GM06990 (cell line): ENCODE measurements around the gene RFX3.

Source experiments
- DNase-seq: peaks from one replicate; pipeline ENCODE4 v3.0.0-alpha.2; 2011; ENCODE audit not compliant: insufficient read length; ENCODE audit errors: extremely low read depth
- H3K27me3 ChIP-seq: replicated peaks from 2 replicates; pipeline ENCODE4 v1.6.0; 2011; ENCODE audit warnings: low read length; ENCODE audit not compliant: control insufficient read depth, insufficient read depth
- H3K36me3 ChIP-seq: 2 replicates; pipeline ENCODE4 v1.5.1; 2011; ENCODE audit warnings: low read length; ENCODE audit not compliant: control insufficient read depth, insufficient read depth
- H3K4me3 ChIP-seq: replicated peaks from 2 replicates; pipeline ENCODE4 v1.5.1; 2011; ENCODE audit warnings: low read depth, mild to moderate bottlenecking, control low read depth, low read length
- TF ChIP-seq, protein P1 (sequence below): IDR thresholded peaks from 2 replicates; pipeline ENCODE4 v1.5.1; 2011; ENCODE audit warnings: low read length, control low read depth, mild to moderate bottlenecking, inconsistent platforms; ENCODE audit not compliant: insufficient read depth, poor library complexity, severe bottlenecking

Gene RFX3

GRCh38 chr9:3497401-3497800 lies 28.4 kb downstream of the RFX3 start:
- H3K27me3 ChIP-seq = no peaks in the 10 kb centered on the region
- DNase-seq = no peak
- TF ChIP-seq, protein P1, sequence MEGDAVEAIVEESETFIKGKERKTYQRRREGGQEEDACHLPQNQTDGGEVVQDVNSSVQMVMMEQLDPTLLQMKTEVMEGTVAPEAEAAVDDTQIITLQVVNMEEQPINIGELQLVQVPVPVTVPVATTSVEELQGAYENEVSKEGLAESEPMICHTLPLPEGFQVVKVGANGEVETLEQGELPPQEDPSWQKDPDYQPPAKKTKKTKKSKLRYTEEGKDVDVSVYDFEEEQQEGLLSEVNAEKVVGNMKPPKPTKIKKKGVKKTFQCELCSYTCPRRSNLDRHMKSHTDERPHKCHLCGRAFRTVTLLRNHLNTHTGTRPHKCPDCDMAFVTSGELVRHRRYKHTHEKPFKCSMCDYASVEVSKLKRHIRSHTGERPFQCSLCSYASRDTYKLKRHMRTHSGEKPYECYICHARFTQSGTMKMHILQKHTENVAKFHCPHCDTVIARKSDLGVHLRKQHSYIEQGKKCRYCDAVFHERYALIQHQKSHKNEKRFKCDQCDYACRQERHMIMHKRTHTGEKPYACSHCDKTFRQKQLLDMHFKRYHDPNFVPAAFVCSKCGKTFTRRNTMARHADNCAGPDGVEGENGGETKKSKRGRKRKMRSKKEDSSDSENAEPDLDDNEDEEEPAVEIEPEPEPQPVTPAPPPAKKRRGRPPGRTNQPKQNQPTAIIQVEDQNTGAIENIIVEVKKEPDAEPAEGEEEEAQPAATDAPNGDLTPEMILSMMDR = no peak
- H3K36me3 ChIP-seq = no peaks in the 10 kb centered on the region; the same call in 1 of the 2 replicates
- H3K4me3 ChIP-seq = no peak overlapping the region

DNA sequence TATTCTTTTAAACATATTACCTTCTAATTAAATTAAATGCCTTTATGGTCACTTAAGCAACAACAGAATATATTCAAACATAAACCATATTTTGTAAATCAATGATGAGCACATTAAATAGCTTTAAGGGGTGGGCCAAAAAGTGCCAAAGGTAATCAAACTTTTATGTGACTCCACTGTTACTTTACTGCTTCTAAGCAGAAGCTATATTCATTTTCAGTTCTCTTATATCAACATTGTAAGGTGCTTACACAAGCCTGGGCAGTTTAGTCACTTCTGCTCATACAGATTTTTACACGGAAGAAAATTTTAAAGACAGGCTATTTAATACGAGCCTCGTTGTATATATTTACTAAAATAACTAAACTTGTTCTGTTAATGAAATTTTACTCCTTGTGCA lies 29.9 kb downstream of the RFX3 start:
- TF ChIP-seq, protein P1 = no peak

DNA sequence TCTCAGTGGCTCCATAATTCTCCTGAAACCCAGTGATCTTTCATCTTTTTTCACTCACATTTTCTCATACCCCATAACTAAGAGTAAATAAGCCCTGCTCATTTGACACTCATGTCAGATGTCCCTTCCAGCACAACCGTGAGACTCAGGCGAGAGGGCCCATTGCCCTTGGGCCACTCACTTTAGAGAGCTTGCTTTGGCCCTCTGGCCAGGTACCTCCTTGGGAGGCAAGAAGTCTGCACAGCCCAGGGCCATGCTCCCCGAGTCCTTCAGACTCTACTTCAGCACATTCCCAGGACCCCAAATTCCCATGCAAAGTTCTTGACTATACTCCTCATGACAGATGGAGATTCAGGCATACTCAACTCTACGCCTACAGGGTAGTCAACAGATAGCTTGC lies 33.6 kb downstream of the RFX3 start:
- TF ChIP-seq, protein P1 = no peak
- DNase-seq = no peak
- Histone ChIP-seq H3K36me3 (no peaks in the 10 kb centered on the region), H3K4me3 (no peak overlapping the region), H3K27me3 (no peaks in the 10 kb centered on the region)

More for the DNA sequence above, 29.9 kb downstream of the RFX3 start:
- DNase-seq = no peak
- Histone ChIP-seq H3K27me3 (no peaks in the 10 kb centered on the region), H3K4me3 (no peak overlapping the region), H3K36me3 (no peaks in the 10 kb centered on the region; the same call in 1 of the 2 replicates)

DNA sequence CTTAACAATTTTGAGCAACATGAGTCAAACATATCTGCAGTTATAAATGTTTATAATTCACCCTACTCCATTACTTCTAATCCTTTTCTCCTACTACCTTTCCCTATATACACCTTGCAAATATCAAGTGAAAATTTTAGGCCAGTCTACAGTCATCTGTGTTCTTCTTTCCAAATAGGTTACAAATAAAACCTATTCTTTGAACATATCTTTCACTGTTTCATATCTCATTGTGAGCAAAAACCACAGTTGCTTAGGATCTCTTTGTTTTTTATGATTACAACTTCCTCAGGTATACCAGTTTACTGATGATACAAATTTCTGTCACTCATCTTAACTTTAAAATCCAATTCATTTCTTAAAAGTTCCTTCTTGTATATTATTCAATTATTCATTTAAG lies 34.4 kb downstream of the RFX3 start:
- H3K36me3 ChIP-seq = no peaks in the 10 kb centered on the region
- H3K4me3 ChIP-seq = no peak overlapping the region
- no peaks in the 10 kb centered on the region for H3K27me3 ChIP-seq
- no peak for DNase-seq
- TF ChIP-seq, protein P1 = no peak

DNA sequence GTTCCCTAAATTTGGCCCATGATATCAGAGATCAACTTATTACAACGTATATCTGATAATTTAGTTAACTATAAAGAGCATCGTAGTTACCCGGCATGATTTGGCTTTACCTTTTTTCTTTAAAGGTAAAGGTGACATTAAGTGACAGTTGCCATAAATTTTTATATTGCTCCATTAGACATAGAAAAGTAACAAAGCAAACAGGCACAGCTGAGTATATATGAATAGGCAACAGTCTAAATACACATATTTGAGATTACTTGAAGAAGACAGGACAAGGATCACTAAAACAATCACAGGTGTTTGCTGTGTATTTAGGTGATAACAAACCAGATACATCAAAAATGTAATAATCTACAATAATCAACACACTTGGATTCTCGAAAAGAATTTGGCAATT lies 34.8 kb downstream of the RFX3 start:
- Histone ChIP-seq H3K4me3 (no peak overlapping the region), H3K27me3 (no peaks in the 10 kb centered on the region), H3K36me3 (no peaks in the 10 kb centered on the region)
- TF ChIP-seq, protein P1 = no peak
- DNase-seq = no peak

- H3K27me3 ChIP-seq = no peaks in the 10 kb centered on the region
- no peak overlapping the region for H3K4me3 ChIP-seq
- peaks cover 2% of the 10 kb centered on the region; the same call in 1 of the 2 replicates for H3K36me3 ChIP-seq
- TF ChIP-seq, protein P1 = no peak
- no peak for DNase-seq
These were observed 43.2 kb downstream of the RFX3 start for GRCh38 chr9:3482578-3482977.
